GM18870 (cell line): Measurements from ENCODE around the gene RAPGEF3.

Experiments
- ATAC-seq: cut with Tn5 transposase; IDR thresholded peaks from one replicate; pipeline ENCODE4 v1.9.1; 2021; ENCODE audit warnings: moderate library complexity; ENCODE audit not compliant: unreplicated experiment

RAPGEF3 gene

GRCh38 chr12:47705229-47705565, 53.5 kb downstream of the RAPGEF3 start:
- ATAC-seq = no peak

- ATAC-seq = no peak
Observed at GRCh38 chr12:47704719-47705118, 54.0 kb downstream of the RAPGEF3 start.

- ATAC-seq = no peak
Observed at GRCh38 chr12:47700263-47700662, 58.4 kb downstream of the RAPGEF3 start.

- ATAC-seq = no peak
Observed at GRCh38 chr12:47698631-47699030, 60.0 kb downstream of the RAPGEF3 start.

GRCh38 chr12:47698055-47698454, 60.6 kb downstream of the RAPGEF3 start:
- ATAC-seq = no peak

GRCh38 chr12:47689215-47689614, 69.5 kb downstream of the RAPGEF3 start:
- no peak for ATAC-seq

- ATAC-seq = no peak
Observed at GRCh38 chr12:47687636-47688035, 71.0 kb downstream of the RAPGEF3 start.

- ATAC-seq = no peak
Observed at GRCh38 chr12:47686645-47687240, 71.9 kb downstream of the RAPGEF3 start.
